NCI-H146 treated with DMSO at 0.1 percent for 48 hours (cell line): ENCODE measurements around the gene CSRP2.
A peak's percentile ranks its signal among the peaks of the same experiment; 100 is the strongest.

Experiments used
- DNase-seq: peaks from one replicate; lab custom pipeline; 2025; ENCODE audit not compliant: unreplicated experiment; lab: John Stamatoyannopoulos, UW

The CSRP2 gene

DNA sequence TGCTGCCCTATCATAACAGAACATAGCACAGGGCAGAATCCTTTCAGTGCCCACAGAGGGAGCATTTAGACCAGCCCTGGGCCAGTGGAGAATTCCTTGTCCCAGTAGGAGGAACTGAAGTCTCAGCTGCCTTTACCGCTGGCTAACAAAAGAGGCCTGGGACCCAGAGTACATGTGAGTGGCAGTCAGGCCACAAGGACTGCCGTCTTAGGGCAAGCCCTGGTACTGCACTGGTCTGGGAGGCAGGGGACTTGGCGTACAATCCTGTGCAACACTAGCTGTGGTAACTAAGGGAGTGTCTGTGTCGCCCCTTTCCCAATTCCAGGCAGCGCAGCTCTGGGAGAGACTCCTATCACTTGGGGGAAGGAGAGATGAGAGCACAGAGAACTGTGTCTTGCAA, 17.0 kb upstream of the CSRP2 start:
- DNase-seq, result no peak

DNA sequence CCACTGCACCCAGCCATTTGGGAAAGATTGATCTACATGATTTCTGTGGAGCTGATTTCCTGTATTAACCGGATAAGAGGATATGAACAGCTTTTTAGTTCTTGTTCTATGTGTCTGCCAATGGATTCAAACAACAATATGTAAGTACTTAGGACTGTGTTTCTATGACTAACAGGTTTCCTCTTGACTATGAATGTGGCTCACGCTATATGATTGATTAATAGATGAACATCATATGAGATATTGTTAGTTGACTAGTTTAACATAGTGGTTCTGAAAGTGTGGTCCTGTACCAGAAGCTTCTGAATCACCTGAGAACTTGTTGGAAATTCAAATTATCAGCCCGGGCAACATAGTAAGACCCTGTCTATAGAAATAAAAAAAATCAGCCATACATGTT, 12.8 kb upstream of the CSRP2 start:
- DNase-seq, result no peak

DNA sequence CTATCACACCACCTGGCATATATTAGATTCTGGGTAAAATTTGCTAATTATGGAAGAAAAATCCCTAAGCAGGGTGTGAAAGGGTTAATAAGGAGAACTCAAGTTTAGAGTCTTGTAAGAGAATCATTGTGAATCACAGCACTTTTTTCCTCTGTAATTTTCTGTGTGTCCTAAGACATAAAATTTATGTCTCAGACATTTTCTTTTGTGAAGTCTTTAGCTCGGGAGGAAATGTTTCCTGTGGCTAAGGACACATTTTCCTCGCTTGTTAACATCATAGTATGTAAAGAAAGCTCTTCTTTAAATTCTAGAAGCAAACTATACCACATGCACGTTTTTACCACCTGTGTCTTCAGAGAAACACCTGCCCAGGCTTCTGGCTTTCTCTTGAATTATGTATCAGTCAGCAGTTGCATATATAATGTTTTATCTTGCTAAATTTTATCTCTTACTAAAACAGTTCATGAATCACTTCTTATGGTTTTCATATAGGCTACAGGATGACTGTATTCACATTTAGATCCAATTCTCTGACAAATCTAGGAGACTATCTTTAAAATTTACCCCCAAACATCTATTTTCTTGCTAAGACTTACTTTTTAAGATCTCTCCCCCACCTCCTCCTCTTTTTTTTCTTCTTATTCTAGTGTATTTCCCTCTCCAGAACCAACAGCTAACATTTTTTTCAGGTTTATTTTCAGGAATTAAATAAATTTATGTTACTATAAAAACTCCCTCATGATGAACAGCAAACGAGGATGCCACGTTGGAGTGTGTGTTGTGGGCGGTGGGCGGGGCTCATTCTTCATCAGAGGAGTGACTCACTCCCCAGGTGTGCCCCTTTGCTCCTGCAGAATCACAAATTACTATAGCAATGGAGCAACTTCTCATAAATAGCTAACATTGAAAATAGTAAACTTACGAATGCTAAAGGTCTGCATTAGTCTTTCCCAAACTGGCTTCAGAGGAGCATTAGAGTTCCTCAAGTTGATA, 11.6 kb upstream of the CSRP2 start:
- no peak for DNase-seq

DNA sequence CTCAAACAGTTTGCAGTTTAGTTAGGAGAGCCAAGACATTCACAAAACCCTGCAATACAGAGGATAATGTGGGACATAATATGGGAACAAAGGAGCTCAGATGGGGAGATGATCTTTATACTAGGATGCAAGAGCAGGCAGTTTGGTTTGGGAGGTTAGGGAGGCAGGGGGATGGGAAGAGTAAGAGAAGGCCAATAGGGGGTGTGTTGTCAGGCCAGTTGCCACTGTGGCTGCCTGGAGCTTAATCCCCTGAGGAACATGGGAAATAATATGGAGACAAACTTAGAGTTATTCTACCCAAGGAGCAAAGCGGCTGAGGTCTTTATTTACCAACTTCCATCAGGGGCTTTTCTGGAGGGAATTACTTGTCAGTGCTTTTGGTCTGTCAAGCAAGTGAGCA, 10.0 kb upstream of the CSRP2 start:
- no peak for DNase-seq

DNA sequence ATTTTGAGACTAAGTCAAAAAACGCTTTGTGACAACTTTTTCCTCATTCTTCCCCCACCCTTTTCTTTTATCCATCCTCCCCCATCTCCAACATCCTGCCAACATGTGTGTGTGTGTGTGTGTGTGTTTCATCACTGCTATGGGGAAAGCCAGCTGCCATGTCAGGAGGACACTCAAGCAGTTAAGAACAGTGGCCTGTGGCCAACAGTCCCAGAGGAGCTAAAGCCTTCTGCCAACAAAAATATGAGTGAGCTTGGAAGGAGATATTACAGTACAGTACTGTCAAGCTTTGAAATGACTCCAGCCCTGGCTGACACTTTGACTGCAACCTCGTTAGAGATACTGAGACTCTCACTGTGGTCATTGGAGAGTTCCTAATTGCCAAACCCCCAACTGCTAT, 5.0 kb upstream of the CSRP2 start:
- DNase-seq, result no peak

DNA sequence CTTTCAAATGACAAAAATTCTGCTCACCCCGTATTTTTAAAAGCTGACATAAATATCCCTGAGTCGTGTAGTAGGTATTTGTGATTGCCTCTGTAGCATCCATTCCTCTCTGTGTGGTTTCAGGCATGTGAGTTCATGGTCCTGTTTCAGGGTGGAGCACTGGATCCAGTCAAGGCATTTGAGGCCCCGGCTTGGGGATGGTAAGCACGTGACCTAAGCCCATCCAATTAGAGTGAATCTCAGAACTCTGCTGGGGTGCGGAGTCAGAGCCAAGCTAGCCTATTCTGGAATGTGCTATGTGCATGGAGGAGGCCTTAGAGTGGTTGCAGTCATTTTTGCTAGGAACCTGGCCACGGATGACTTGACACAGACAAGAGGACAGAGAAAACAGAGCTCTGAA, 4.3 kb upstream of the CSRP2 start:
- no peak for DNase-seq

DNA sequence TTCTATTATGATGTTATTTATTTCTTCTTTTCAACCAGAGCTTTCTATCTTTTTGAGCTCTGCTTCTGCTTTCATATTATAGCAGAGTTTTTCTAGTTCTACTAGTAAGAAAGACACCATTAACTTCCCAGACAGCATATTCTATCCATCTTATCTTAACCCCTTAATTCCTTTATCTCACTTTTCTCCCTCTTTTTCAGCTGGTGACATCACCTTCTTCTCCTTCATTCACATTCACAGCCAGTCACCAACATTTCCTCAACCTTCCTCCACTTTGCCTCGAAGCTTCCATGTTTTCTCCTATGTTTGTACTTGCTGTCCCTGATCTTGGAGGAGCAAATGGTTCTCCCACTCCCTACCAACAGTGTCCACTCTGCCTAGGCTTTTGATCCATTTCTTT, 3.5 kb upstream of the CSRP2 start:
- no peak for DNase-seq

DNA sequence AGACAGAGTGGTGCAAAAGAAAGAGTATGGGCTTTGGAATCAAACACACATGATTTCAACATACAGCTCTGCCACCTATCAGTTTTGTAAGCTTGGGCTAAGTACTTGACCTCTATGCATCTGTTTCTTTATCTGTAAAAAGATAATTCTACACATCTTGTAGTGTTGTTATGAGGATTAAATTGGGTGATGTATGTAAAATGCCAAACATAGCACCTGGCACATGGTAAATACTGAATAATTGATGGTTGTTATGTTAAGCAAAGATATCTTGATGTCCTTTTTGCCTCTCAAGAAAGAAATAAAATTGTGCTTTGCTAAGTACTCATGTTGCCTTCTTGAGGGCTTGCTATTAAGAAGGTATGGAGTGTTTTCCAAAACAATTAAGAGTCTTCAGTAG, 2.3 kb upstream of the CSRP2 start:
- no peak for DNase-seq

DNA sequence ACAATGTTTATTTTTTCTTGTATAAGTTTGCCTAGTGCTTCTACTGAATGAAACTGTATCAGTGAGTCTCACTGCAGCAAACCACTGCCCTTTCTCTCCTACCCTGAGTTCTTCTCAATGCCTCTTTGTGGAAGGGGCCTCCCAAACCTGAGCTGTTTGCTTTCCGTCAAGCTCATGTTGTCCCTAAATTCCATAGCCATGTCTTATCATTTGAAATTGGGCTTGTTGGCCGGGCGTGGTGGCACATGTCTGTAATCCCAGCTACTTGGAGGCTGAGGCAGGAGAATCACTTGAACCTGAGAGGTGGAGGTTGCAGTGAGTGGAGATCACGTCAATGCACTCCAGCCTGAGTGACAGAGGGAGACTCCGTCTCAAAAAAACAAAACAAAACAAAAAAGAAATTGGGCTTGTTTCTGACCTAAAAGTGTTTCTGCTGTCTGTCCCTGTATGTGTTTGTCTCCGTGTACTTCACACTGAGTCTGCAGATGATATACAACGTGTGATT, 1.8 kb upstream of the CSRP2 start:
- DNase-seq, result no peak

DNA sequence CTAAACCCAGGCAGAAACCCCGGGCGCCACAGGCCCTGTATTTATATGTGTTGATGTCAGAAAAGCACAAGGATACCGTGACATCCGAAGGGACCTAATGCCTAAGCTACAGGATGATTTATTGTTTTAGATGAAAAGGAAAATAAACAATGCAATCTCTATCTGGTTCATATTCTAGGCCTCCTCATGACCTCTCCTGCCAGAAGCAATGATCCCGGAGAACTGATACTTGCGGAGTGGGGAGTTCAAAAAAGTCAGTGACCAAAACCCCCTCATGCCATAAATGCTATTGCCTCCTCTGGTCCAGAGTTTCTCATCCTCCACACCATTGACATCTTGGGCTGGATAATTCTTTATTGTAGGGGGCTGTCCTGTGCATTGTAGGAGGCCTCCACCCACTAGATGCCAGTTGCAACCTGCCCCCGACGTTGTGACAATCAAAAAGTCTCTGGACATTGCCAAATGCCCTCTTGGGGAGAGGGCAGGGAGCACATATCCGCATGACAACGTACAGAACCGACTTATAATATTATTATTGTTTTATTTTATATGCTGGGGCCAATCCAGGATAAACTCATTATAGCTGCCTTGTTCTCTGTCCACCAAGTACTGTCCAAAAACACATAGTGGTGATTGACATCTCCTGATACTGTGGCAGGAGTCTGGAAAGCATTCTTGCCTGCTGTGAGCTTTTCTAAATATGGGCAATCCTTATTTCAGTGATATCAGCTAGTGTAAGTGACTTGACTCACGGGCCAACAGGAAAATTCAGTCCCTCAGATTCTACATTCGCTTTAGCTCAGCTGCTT, 1.1 kb upstream of the CSRP2 start:
- DNase-seq, result no peak

DNA sequence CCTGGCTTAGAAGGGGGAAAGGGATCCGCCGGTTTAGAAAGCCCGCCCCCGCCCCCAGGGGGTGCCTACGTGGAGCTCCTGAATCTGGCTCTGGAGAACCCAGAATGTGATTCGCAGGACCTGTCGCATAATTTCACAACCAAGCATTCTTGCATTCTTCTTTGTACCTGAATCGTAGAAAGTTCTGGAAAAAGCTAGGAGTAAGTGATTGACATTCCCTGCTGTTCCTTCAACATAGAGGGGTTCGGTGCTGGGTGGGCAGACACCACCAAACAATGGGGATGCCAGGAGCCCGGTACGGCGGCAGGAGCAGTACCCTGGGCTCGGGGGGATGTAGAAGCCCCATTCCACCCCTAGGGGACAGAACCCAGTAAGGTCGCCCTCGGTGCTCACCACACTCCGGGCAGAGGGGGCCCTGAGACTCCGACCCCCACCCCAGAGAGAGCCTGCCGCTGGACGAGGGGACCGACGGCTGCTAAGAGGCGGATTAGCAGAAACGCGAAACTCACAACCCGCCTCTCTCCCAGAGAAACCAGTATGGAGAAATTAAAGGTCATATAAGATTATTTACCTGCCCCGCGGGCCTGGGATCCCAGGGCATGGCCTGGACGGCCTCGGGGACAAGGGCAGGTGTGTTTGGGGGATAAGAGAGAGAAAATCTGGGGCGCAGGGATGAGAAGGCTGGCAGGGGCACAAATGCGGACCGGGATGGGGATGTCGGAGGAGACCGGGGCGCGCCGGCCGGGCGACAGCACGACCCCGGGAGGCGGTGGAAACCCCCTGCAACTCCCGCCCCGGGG, 520 bp downstream of the CSRP2 start:
- DNase-seq, result peak; percentile 22

DNA sequence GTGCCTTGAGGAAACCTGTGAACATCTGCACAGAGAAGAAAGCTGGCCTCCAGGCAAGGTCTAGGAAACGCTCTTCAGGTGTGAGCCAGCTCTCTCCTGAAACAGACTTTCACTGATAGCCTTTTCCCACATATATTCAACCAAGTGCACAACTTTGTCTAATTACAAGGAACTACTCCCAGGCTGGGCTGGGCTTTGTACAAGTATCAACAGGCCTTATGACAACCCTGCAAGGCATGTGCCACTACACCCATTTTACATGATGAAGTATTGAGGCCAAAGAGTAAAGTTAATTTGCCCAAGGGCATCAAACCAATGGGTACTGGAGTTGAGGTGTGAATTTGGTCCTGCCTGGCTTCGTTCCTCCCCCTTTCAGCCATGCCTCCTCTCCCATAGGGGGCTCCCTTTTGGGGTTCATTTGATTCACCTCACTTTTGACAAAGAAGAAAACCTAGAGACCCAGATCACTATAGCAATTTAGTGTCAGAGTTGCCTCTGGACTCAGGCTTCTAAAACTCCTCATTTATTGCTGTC, 2.1 kb downstream of the CSRP2 start:
- no peak for DNase-seq

DNA sequence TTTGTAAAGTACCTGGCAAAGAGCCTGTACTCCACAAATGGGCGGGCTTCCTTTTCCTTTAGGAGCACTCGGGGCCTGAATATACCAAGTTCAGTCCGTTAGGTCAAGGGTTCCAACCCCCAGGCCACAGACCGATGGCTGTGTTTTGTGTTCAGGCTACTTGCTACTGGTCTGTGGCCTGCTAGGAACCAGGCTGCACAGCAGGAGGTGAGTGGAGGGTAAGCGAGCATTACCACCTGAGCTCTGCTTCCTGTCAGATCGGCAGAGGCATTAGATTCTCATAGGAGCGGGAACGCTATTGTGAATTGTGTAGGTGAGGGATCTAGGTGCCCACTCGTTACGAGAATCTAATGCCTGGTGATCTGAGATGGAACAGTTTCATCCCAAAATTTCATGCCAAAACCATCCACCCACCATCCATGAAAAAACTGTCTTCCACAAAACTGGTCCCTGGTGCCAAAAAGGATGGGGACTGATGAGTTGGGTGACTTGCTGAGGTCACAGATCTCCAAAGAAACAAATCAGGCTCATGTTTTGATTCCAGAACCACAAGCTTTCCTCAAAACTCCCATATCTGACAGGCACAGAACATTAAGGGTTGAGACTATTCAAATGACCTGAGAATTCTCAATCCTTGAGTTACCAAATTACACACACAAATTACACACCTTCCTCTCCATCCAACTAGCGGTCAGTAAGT, 4.2 kb downstream of the CSRP2 start:
- no peak for DNase-seq

DNA sequence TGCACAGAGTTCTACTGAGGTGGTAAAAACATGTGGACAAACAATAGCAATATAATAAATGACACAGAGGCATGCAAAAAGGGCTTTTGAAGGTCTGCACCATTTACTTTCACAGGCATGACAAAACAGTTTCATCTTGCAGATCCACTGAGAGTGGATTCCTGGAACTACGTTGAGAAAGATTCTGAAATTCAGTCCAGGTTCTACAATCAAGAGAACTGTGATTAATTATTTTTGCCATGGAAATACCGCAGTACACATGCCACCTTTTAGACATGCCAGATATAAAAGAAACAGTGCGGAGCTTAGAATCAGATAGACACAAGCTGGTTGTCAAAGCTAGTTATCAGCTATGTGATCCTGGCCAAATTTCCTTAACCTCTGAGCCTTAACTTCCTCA, 4.8 kb downstream of the CSRP2 start:
- no peak for DNase-seq

DNA sequence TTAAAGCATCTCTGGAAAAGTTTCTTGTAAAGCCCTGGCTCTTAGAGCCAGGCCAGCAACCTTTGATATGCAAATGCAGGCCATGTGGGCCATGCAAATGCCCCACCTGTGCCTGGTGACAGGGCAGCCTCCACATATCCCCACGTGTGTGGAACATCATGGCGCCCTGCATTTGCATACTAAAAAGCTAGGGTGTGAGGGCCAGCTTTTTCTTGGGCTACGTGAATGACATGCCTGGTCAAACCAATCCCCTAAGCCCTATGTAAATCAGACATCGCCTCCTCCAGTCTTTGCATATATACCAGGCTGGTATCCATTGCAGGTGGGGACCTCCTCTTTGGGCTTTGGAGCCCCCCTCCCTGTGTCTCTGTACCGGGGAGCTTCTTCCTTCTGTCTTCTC, 6.4 kb downstream of the CSRP2 start:
- no peak for DNase-seq

DNA sequence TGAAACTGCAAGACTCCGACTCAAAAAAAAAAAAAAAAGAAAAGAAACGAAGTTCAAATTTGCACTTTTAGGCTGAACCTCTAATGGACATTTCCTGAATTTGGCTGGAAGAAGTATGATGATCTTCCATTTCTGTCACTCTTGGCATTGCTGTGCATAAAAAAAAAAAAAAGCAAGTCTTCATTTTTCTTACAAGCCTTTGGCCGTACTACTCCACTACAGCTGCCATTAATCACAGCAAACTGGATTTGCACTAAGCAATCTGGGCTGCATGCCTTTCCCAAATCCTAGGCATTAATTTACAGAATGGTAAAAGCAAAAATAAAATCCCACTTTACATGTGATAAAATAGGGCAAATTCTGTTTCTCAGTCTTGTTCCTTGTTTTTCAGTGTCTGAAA, 7.1 kb downstream of the CSRP2 start:
- DNase-seq, result no peak

DNA sequence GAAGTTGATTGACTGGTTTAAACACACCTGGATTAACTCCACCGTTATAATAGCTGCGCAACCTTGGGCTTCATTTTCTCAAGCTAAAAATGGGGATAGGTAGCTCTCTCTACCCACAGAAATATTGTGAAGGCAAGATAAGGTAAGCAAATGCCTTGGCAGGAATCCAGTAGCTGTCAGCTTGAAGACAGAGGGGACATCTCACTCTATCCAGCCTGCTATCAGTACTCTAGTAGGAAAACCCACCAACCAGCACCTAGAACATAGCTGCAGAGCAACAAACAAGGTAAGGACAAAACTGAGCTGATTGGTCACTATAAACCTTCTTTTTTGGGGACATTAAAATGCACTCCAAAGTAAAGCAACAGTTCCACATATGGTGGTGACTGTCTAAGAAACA, 7.7 kb downstream of the CSRP2 start:
- DNase-seq, result no peak

DNA sequence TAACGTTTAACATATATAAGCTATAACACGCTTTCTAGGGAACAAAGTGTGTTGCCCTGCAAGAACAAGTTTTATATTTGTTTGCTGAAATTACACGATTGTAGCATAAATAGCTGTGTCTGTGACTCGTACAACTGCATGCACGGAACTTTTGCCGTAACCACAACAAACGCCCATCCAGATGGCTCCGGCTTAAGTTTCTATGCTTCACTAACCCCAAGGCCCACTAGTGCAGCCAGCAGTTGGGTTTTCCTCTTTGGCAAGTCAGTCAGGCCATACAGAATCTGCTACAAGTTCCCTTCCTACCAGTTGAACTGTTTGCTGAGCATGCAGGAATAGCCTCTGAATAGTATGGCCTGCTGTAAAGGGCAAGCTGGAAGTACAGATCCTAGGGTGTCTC, 12.1 kb downstream of the CSRP2 start:
- no peak for DNase-seq

DNA sequence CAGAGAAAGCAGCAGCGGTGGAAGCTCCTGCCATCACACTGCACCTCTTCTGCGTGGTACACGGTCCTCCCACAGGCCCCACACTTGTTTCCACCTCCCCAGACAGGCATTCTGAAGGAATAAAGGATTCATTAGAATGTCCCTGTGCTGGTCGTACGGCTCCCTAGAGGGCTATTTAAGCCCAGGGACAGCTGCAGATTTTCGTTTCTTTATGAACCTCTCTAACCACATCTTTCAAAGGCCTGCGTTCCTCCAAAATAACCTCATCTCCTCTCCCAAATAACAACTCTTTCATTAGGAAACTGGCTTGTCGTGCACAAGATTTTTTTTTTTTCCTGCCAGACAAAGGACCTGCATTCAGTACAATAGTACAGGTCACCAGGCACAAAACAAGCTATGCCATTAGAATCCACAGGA, 12.7 kb downstream of the CSRP2 start:
- DNase-seq, result no peak

DNA sequence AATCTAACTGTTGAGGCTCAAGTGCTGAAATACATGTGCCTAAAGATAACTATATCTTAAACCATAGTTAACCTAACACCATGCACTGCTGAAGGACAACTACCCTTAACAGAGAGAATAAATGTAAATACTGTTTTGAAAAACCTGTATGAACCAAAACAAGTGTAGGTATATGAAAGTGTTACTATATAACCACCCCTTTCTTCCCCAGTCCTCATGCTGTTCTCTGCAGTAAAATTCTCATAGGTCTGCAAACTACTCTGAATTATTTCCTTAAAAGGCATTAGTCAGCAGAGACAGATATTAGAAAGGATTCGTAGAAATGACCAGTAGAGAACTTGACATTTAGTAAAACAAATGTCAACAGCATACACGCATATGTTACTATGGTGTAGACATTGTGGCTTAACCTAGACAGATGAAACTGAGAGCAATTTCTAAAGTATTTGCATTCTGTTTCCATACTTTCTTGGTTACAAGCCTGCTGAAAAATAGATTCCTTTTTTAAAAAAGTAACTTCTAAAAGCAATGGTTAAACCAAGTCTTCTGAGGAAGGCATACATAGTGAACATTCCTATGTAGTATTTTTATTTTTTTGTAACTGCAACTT, 13.9 kb downstream of the CSRP2 start:
- no peak for DNase-seq
